Esophagus muscularis mucosa (tissue), 4 donors: ENCODE results near the gene PGD.

ENCODE experiments used
- CTCF ChIP-seq, 3 experiments: fragments of 200-600 bp in 2 of 3; fragments of 450-650 bp in 1 of 3; sonication (generic) in 2 of 3; IDR thresholded peaks; one replicate each; pipeline ENCODE4 v1.5.1; 2017 to 2019; ENCODE audit warnings: antibody characterized with exemption in 3 of 3, mild to moderate bottlenecking in 2 of 3, moderate library complexity in 1 of 3
- EP300 ChIP-seq: sonication (generic); formaldehyde crosslinking; IDR thresholded peaks from one replicate; pipeline ENCODE4 v1.6.1; 2017; ENCODE audit warnings: antibody characterized with exemption
- POLR2A ChIP-seq: fragments of 450-650 bp; IDR thresholded peaks from one replicate; pipeline ENCODE4 v1.6.1; 2017; ENCODE audit warnings: antibody characterized with exemption, moderate library complexity, mild to moderate bottlenecking, low read depth
- POLR2AphosphoS5 ChIP-seq, 2 donors: sonication (generic); formaldehyde crosslinking; IDR thresholded peaks; one replicate each; pipeline ENCODE4 v1.6.1; 2017; ENCODE audit warnings: antibody characterized with exemption in 2 of 2

DNA sequence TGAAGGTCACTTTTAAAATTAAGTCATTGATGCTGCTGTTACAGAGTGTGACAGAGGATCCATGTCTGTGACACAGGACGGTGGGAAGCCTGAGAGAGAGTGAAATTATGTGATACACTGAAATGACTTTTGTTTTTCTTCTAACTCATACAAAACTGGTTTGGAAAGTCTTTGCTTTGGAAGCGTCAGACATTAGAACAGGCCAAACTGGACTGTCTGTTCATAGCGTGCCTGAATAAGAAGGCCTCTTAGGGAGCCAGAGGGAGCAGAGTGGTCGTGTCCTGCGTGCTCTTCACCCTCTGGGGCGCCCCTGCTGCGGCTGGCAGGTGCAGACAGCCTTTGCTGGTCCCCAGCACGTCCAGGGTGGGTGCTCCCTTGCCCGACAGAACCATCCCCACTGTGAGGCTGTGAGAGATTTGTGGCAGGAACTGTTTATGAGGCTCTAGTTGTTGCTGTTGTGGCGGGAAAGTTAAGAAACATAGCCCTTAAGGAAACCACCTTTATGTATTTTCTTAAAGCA is 19.7 kb upstream of the PGD start:
- TF ChIP-seq CTCF (IDR thresholded peaks at IDR 0.05) = no peak
- no peak for TF ChIP-seq POLR2A
- no peak for TF ChIP-seq POLR2AphosphoS5 (IDR thresholded peaks at IDR 0.05)
- no peak for TF ChIP-seq EP300
